ENCODE data around the gene C8B. TPM values are rescaled to one million over a fixed set of nuclear protein-coding genes. Genes with fewer than 3 reads are reported as not detected.

The C8B gene
- polyA plus RNA-seq, 3 donors: 0.08 TPM; not detected in 2

DNA sequence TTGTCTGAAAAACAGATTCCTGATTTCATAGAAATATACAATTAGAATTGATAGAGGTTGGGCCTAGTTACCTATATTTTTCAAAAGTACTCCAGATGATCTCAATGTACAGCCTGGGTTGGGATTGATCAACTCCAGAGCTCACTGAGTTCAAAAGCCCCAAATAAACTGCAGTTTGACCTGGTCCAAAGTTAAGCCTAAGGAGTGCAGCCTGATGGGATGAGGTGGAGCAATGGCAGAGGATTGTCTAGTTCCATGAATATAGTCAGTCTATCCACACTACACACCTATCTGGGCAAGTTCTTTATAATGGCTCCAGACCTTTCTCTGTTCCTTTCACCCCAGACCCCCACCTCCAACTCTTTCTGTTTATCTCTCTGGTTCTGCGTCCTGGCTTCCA lies 62.0 kb downstream of the C8B start:
- DNase-seq: no peak

DNA sequence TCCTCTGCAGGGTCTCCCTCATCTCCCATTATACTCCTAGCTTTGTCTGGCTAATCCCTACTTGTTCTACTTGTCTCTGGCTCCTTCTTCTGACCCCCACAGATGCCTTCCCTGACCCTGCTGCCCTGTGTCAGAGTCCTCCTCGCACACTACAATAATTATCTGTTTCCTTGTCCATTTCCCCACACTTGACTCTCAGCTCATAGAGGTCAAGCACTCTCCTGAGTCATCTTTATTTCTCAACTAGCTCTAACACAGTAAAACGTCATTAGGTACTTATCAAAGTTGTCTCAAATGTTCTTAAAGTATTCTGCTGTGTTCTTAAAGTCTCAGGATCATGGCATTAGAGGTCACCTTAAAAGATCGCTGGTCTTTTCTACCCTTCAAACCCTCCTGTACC lies 64.1 kb downstream of the C8B start:
- DNase-seq: no peak

DNA sequence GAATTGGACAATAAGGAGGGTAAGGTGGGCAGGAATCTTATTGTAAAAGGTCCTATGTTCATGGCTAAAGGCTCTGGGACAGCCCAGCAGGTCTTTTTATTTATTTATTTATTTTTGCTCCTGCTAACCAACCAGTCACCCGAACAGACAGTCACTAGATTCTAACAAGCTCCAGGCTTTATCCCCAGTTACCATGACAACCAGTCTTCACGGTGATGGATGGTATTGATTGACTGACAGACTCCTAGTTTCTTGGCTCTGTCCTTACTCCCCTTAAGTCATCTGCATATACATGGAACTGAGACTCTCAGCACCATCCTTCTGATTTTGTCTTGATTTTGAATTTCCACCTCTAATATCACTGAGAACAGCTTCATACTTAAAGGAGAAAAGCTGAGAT lies 66.9 kb downstream of the C8B start:
- no peak for DNase-seq

DNA sequence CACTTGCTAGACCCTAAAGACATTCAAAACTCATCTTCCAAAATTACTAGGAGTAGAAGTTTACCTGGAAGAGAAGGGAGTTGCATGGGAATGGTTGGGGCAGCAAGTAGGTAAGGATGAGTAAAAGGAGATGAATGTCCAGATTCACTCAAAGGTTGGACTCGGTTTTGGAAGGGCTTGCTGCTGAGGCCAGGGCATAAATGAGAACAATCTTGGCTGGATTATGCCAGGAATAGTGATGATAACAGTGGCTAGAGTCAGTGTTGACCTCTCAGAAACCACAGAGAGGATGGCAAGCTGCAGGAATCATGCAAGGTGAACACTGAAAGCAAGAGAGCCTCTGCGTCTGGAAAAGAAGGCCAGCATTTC lies 67.8 kb downstream of the C8B start:
- no peak for DNase-seq

DNA sequence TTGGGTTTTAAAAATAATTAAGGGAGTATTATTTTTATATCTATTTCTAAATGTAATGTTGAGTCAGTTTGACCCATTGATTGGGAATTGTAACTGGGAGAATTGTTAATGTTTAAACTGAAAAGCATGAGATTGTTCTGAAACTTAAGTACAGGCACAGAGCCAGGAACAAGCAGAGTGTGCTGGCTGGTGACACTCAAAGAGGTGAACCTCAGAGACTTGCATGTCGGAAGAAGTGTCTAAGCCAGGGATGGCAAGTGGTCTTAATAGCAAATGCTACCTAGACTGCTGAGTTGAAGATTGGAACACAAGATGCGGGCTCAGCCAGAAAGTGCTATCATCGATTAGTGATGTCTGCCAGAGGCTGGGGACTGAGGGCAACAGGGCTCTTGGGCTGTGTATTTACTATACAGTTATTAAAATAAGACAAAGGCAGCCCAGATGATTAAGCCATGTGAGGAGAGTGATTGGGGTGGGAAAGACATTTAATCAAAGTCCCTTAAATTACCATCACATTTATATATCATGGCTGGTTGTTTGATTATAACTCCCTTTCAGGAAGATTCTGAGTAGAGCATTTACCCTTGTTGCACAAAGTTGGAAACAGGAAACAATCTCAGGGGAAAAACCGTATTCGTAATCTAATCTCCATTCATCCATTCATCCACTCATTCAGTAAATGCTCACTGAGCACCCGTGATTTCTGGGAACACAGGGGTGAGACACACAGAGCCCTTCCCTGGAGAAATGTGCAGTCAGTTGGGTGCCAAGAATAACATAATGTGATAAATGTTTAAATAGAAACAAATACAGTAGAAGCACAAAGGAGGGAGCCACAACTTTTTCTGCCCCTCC lies 68.4 kb downstream of the C8B start:
- DNase-seq: no peak

DNA sequence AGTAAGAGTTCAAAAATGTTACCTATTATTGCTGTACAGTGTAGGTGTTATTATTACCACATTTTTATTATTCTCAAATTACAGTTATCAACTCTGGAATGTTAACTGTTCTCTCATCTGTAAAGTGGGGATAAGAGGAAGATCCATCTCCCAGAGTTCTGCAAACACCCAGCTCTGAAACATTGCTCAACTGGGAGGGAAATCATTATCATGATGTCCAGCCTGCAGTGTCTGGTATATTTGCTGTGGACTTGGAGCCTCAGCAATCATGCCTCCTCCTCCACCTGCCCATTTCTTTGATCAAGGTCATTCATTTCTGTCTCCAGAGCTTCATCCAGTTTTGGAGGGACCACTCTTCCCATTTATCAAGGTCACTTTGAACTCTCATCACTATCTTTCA lies 71.8 kb downstream of the C8B start:
- no peak for DNase-seq

DNA sequence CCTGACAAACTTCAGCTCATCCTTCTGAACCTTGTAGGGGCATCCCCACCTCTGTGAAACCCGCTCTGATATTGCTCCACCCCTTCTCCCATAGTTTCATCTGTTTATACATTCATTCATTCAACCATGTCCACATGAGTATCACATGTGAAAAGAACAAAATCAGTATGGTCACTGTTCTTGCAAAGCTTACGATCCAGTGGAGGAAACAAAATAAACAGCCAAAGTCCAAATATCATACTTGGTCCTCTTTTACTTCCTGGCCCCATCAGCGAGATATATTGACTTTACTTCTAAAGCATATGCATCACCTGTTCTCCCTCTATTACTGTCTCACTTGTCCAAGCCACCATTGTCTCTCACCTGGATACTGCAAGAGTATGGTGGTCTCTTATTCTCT lies 75.6 kb downstream of the C8B start:
- DNase-seq: no peak

DNA sequence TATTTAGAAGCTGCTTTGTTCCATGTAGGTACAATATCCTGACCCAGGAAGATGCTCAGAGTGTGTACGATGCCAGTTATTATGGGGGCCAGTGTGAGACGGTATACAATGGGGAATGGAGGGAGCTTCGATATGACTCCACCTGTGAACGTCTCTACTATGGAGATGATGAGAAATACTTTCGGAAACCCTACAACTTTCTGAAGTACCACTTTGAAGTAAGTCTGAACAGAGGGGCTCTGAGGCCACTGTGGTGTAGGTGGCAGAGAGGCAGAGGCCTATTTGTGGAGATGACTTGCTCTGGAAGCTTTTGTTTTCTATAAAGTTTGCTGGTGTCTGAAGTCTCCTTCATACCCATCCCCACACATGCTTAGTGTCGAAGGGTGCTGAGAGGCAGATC lies 84.4 kb downstream of the C8B start:
- DNase-seq: no peak

DNA sequence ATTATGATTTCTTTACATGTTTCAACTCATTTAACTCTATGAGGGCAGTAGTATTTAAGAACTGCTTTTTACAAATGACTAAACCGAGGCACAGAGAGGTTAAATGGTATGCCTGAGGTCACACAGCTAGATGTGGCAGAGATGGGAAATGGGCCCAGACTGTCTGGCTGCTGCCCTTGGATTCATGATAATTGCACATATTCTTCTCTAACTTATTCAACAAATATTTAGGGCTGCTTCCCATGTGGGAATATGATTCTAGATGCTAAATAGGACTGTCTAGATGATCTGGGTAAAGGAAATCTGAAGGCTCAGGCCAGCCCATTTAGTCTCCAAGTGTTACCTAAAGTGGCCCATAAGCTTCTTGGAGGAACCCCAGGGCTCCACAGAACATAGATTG lies 85.0 kb downstream of the C8B start:
- no peak for DNase-seq

Other genes starting within 250 kb of the C8B start
- gene FYB2, start 146.6 kb downstream of the C8B start, polyA plus RNA-seq (ENCODE audit: insufficient read length in 3 of 3): 1 to 10 TPM in 1 of 3 donors, under 1 TPM in 2; 0.41 to 1.6 (median 0.96) TPM
- gene C8A, start 111.2 kb downstream of the C8B start, polyA plus RNA-seq (ENCODE audit: insufficient read length in 3 of 3): not detected

Measured in renal pelvis (tissue), 4 donors.